ENCODE measurements around the gene DBN1. TPM values are rescaled to one million over a fixed set of nuclear protein-coding genes. Genes with fewer than 3 reads are reported as not detected.

Gene DBN1
- total RNA-seq, 8 experiments from 2014 or later: 70.8 to 406 (median 136) TPM

GRCh38 chr5:177511181-177511580 lies 37.7 kb upstream of the DBN1 start:
- Histone ChIP-seq H3K4me1 (replicated peaks in 1 of 2) (peaks cover 23 to 24% of the 10 kb centered on the region in 2 donors), H3K4me3 (no peak overlapping the region), H3K27ac (no peak overlapping the region)
- no peak for ATAC-seq (replicated peaks in 6 of 8)
- 89 to 100% (median 100%) methylated on average over 1 to 3 of the region's 5 CpGs; no CpG with 5 or more reads in 7 of the 10 experiments for WGBS, 10 experiments
- in situ Hi-C loops (cut with MboI; ENCODE audit: low pct_unique_long_range_greater_than_20kb in 2 of 9, low sequenced_read_pairs in 9 of 9, unreplicated experiment in 9 of 9): loop anchor here in 1 of 9 experiments (25.0 kb wide), 1 partner anchor 124 kb away; the partner anchor contains the start of gene SLC34A1

GRCh38 chr5:177510567-177511053 lies 37.2 kb upstream of the DBN1 start:
- in situ Hi-C loops (cut with MboI; ENCODE audit: low pct_unique_long_range_greater_than_20kb in 2 of 9, low sequenced_read_pairs in 9 of 9, unreplicated experiment in 9 of 9): loop anchor here in 1 of 9 experiments (25.0 kb wide), 1 partner anchor 123 kb away; the partner anchor contains the start of gene SLC34A1

DNA sequence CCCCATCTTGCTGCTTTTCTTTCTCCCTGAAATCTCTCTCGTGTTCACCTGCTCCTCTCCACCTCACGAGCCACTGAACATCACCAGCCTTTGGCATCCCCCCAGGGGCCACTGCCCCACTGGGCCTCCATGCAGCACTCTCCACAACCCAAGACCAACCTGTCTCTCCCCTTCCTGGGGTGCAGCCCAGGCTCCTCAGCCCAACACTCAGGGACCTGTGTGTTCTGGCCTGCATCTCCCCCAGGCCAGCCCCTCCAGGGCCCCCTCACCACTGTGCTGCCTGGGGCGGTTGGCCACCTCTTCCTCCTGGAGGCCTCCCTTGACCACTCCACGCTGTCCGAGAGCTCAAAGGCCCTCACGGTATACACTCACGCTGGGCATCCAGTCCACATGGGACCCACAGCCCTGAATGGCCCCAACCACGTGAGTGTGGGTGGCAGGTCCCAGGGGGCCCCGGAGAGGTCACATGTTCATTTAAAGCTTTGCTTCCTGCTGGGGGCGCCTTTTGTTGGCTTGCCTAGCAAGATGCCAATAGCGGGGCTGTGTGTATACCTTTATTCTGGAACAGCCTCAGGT lies 36.6 kb upstream of the DBN1 start:
- in situ Hi-C loops (cut with MboI; ENCODE audit: low pct_unique_long_range_greater_than_20kb in 2 of 9, low sequenced_read_pairs in 9 of 9, unreplicated experiment in 9 of 9): loop anchor here in 1 of 9 experiments (25.0 kb wide), 1 partner anchor 123 kb away; the partner anchor contains the start of gene SLC34A1

More at GRCh38 chr5:177510567-177511053, 37.2 kb upstream of the DBN1 start:
- no peak overlapping the region for H3K27ac ChIP-seq
- peaks cover 18 to 20% of the 10 kb centered on the region in 2 donors for H3K4me1 ChIP-seq (replicated peaks in 1 of 2)
- 80 to 100% (median 93%) methylated on average over 2 to 11 of the region's 15 CpGs; no CpG with 5 or more reads in 3 of the 10 experiments for WGBS, 10 experiments
- no peak for ATAC-seq (replicated peaks in 6 of 8)
- no peak overlapping the region for H3K4me3 ChIP-seq

GRCh38 chr5:177509381-177509951 lies 36.0 kb upstream of the DBN1 start, which contains the start of gene DOK3:
Gene DOK3 (minus strand): TSS chr5:177509826. CDS start chr5:177509540, 286 bp downstream.
- no peak within 1 kb of the TSS for H3K4me3 ChIP-seq
- 50 to 60% methylated on average over 1 of the region's 20 CpGs; no CpG with 5 or more reads in 8 of the 10 experiments for WGBS, 10 experiments

More for the DNA sequence above, 36.6 kb upstream of the DBN1 start:
- WGBS, 10 experiments: 71 to 100% (median 87%) methylated on average over 1 to 6 of the region's 11 CpGs; no CpG with 5 or more reads in 4 of the 10 experiments
- Histone ChIP-seq H3K4me1 (replicated peaks in 1 of 2) (peaks cover 14% of the 10 kb centered on the region in 2 donors), H3K27ac (no peak overlapping the region), H3K4me3 (no peak overlapping the region)
- peak in 4 of 8 experiments; percentile 4 to 14 (median 10) for ATAC-seq (replicated peaks in 6 of 8)

GRCh38 chr5:177508837-177509236 lies 35.4 kb upstream of the DBN1 start:
- H3K4me3 ChIP-seq: no peak overlapping the region
- WGBS, 10 experiments: 20 to 83% (median 60%) methylated on average over 1 to 3 of the region's 8 CpGs; no CpG with 5 or more reads in 5 of the 10 experiments
- H3K4me1 ChIP-seq (replicated peaks in 1 of 2): peaks cover 14% of the 10 kb centered on the region in 2 donors
- H3K27ac ChIP-seq: peak overlapping the region; percentile 18 to 51
- ATAC-seq (replicated peaks in 6 of 8): peak in 1 of 8 experiments; percentile 3
- in situ Hi-C loops (cut with MboI; ENCODE audit: low pct_unique_long_range_greater_than_20kb in 2 of 9, low sequenced_read_pairs in 9 of 9, unreplicated experiment in 9 of 9): loop anchor here in 1 of 9 experiments (25.0 kb wide), 1 partner anchor 122 kb away; the partner anchor contains the start of gene SLC34A1

More at GRCh38 chr5:177509381-177509951, 36.0 kb upstream of the DBN1 start, which contains the start of gene DOK3:
- ATAC-seq (replicated peaks in 6 of 8): peak in 5 of 8 experiments; percentile 15 to 45 (median 32)
- in situ Hi-C loops (cut with MboI; ENCODE audit: low pct_unique_long_range_greater_than_20kb in 2 of 9, low sequenced_read_pairs in 9 of 9, unreplicated experiment in 9 of 9): loop anchor here in 1 of 9 experiments (25.0 kb wide), 1 partner anchor 122 kb away; the partner anchor contains the start of gene SLC34A1
- Histone ChIP-seq H3K27ac (peak within 1 kb of the TSS; percentile 18 to 51), H3K4me1 (replicated peaks in 1 of 2) (peaks cover 14% of the 10 kb centered on the region in 2 donors)

DNA sequence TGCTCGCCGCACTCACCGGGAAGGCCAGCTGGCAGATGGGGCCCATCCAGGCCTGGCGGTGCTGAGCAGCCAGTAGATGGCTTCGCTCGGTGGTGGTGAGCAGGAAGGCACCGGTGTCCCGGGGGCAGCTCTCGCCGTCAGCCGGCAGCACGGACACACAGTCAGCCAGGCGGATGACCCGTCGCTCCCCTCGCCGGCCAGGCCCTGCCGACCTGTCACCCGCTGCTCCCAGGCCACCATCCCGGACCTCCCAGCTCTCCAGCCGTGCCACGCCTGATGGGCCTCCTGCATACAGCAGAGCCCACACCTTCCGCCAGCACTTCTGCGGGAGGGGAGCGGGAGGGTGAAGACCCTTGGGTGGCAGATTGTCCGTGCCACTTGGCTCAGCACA lies 34.8 kb upstream of the DBN1 start:
- no CpG with 5 or more reads among the region's 26 CpGs for WGBS, 10 experiments
- Histone ChIP-seq H3K4me1 (replicated peaks in 1 of 2) (peaks cover 14% of the 10 kb centered on the region in 2 donors), H3K4me3 (no peak overlapping the region), H3K27ac (no peak overlapping the region)
- in situ Hi-C loops (cut with MboI; ENCODE audit: low pct_unique_long_range_greater_than_20kb in 2 of 9, low sequenced_read_pairs in 9 of 9, unreplicated experiment in 9 of 9): loop anchor here in 1 of 9 experiments (25.0 kb wide), 1 partner anchor 121 kb away; the partner anchor contains the start of gene SLC34A1
- ATAC-seq (replicated peaks in 6 of 8): no peak

DNA sequence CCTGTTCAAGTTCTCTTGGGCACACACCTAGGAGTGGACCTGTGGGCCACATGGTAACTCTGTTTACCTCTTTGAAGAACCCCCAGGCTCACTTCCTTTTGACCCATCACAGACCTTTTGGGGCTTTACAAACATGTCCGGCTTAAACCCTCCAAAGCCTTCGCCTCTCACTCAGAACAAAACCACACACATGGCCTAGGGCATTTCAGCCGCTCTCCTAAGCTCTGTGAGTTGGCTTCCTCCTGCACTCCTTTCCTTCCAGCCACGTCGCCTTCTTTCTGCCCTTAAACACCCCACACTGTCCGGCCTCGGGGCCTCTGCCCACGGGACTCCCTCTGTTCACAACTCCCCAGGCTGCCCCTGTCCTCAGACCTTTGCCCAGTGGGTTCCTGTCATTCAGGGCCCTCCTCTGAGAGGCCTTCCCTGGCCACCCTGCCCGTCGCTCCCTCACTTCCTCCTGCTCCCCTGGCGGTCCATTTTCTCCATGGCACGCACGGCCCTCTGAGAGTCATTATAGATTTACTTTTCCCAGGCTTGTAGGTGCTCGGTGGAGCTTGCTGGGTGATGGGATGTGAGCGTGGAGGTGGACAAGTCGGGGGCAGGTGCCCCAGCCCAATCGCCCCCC lies 34.3 kb upstream of the DBN1 start:
- H3K27ac ChIP-seq: no peak overlapping the region
- ATAC-seq (replicated peaks in 6 of 8): peak in 1 of 8 experiments; percentile 6
- in situ Hi-C loops (cut with MboI; ENCODE audit: low pct_unique_long_range_greater_than_20kb in 2 of 9, low sequenced_read_pairs in 9 of 9, unreplicated experiment in 9 of 9): loop anchor here in 1 of 9 experiments (25.0 kb wide), 1 partner anchor 120 kb away; the partner anchor contains the start of gene SLC34A1
- H3K4me3 ChIP-seq: no peak overlapping the region
- H3K4me1 ChIP-seq (replicated peaks in 1 of 2): peaks cover 14% of the 10 kb centered on the region in 2 donors
- WGBS, 10 experiments: 60 to 94% (median 86%) methylated on average over 2 to 8 of the region's 17 CpGs; no CpG with 5 or more reads in 3 of the 10 experiments

GRCh38 chr5:177507165-177507564 lies 33.7 kb upstream of the DBN1 start:
- ATAC-seq (replicated peaks in 6 of 8): peak in 1 of 8 experiments; percentile 40
- H3K27ac ChIP-seq: no peak overlapping the region
- peaks cover 14% of the 10 kb centered on the region in 2 donors for H3K4me1 ChIP-seq (replicated peaks in 1 of 2)
- in situ Hi-C loops (cut with MboI; ENCODE audit: low pct_unique_long_range_greater_than_20kb in 2 of 9, low sequenced_read_pairs in 9 of 9, unreplicated experiment in 9 of 9): loop anchor here in 1 of 9 experiments (25.0 kb wide), 1 partner anchor 120 kb away; the partner anchor contains the start of gene SLC34A1
- no peak overlapping the region for H3K4me3 ChIP-seq
- 50 to 95% (median 80%) methylated on average over 1 to 7 of the region's 9 CpGs; no CpG with 5 or more reads in 3 of the 10 experiments for WGBS, 10 experiments

DNA sequence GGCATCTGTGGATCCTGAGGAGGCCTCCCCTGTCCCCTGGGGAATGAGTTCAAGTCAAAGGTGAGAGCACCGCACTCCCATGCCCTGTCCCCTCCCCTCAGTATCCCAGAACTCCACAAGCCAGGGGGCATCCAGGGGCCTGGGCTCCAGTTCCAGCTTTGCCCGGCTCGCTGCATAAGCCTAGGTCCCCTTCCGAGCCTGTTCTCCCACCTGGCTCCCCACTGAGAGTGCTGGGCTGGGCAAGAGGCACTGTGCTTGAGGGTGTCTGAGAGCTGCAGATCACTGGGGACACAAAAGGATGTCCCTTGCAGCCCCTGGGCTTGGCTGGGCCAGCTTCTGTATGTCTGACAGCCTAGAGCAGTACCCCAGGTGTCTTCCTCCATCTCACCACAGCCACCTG lies 31.6 kb upstream of the DBN1 start:
- peaks cover 23% of the 10 kb centered on the region in 2 donors for H3K4me1 ChIP-seq (replicated peaks in 1 of 2)
- H3K27ac ChIP-seq: no peak overlapping the region
- WGBS, 10 experiments: 100% methylated on average over 1 of the region's 4 CpGs; no CpG with 5 or more reads in 8 of the 10 experiments
- in situ Hi-C loops (cut with MboI; ENCODE audit: low pct_unique_long_range_greater_than_20kb in 2 of 9, low sequenced_read_pairs in 9 of 9, unreplicated experiment in 9 of 9): loop anchor here in 1 of 9 experiments (25.0 kb wide), 1 partner anchor 118 kb away; the partner anchor contains the start of gene SLC34A1
- no peak for ATAC-seq (replicated peaks in 6 of 8)
- H3K4me3 ChIP-seq: no peak overlapping the region

DNA sequence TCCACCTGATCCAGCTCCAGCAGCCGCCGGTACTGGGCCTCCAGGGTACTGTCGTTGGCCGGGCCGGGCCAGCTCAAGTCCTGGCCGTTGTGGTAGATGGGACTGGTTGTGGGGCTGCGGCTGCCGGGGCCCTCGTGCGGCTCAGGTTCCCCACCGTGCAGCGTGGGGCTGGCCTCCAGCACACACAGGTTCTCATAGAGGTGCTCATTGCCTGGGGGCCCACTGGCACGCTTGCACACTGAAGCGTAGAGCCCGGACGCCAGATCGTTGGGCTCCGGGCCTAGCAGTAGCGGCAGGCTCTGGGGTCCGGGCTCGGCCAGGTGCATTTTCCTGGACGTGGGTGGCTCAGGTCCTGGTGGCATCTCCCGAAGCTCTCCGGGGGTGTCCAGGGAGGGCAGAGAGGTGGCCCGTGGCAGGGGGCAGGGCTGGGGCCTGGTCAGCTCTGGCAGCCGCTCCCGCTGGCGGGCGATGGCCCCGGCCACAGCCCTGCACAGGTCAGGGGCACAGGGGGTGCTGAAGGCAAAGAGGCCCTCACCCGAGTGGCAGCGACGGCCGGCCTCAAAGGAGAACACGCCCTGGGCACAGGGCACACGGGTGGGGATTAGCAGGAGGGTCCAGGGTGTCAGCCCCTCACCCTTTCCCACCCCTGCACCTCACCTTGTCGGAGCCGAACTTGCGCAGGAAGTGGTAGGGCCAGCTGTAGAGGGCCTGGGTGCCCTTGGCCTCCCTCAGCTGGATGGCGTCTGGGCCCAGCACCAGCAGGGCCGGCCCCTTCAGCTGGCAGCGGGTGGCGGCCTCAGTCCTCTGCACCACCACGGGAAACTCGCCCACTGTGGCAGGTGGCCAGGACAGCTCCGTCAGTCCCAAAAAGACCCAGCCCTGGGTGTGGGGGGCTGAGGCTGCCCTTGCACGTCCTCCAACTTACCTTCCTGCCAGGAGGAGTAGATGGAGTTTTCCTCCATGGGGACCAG lies 30.9 kb upstream of the DBN1 start:
- whole genome bisulfite sequencing, 10 experiments: 80 to 100% (median 88%) methylated on average over 1 to 9 of the region's 47 CpGs; no CpG with 5 or more reads in 5 of the 10 experiments

GRCh38 chr5:177503351-177504085 lies 30.1 kb upstream of the DBN1 start:
- H3K27ac ChIP-seq: no peak overlapping the region
- peaks cover 11 to 14% of the 10 kb centered on the region in 2 donors for H3K4me1 ChIP-seq (replicated peaks in 1 of 2)
- no peak overlapping the region for H3K4me3 ChIP-seq
- ATAC-seq (replicated peaks in 6 of 8): no peak
- 41 to 86% (median 75%) methylated on average over 2 to 11 of the region's 24 CpGs; no CpG with 5 or more reads in 4 of the 10 experiments for WGBS, 10 experiments
- in situ Hi-C loops (cut with MboI; ENCODE audit: low pct_unique_long_range_greater_than_20kb in 2 of 9, low sequenced_read_pairs in 9 of 9, unreplicated experiment in 9 of 9): loop anchor here in 1 of 9 experiments (25.0 kb wide), 1 partner anchor 116 kb away; the partner anchor contains the start of gene SLC34A1

More for the DNA sequence above, 30.9 kb upstream of the DBN1 start:
- in situ Hi-C loops (cut with MboI; ENCODE audit: low pct_unique_long_range_greater_than_20kb in 2 of 9, low sequenced_read_pairs in 9 of 9, unreplicated experiment in 9 of 9): loop anchor here in 1 of 9 experiments (25.0 kb wide), 1 partner anchor 117 kb away; the partner anchor contains the start of gene SLC34A1
- ATAC-seq (replicated peaks in 6 of 8): no peak
- Histone ChIP-seq H3K4me1 (replicated peaks in 1 of 2) (peaks cover 16 to 17% of the 10 kb centered on the region in 2 donors), H3K27ac (no peak overlapping the region), H3K4me3 (no peak overlapping the region)
